ENCODE measurements around the gene CHAF1A.

CHAF1A gene

GRCh38 chr19:4443188-4443587 is 40.7 kb downstream of the CHAF1A start:
- Mint-ChIP-seq H3K27me3 (no peaks in the 10 kb centered on the region), H3K27ac (no peak overlapping the region), H3K9me3 (no peaks in the 10 kb centered on the region), H3K4me3 (no peak overlapping the region), H3K36me3 (ENCODE audit: low read depth) (peaks cover 82% of the 10 kb centered on the region), H3K4me1 (ENCODE audit: low read depth) (no peaks in the 10 kb centered on the region)
- DNase-seq, result no peak

DNA sequence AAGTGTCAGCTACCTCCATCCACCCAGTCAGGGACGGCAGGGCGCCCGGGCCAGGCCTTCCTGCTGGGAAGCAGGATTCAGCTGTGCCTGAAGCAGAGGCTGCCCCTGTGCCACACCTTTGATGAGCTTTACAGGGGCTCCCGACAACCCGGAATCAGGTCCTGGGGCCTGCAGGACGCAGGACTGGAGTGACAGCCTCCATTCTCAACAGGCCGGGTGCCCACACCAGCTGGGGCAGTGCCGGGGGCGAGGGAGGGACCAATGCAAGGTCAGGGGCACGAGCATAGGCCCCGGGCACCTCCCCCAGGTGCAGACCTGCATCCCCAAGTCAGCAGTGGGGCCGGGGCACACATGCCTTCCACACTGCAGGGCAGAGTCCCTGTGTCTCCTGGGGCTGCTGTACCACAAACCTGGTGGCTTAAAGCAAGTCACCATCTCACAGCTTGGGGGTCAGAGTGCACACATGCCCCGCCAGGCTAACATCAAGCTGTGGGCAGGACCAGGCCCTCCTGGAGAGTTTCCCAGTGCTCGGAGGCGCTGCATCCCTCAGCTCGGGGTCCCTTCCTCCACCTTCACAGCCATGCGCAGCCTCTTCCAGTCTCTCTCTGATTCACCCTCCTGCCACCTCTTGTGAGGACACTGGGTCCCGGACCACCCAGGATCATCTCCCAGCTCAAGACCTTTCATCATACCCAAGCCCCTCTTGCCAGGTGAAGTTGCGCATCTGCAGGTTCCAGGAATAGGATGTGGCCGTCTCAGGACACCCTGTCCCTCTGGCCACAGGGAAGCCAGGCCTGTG is 41.7 kb downstream of the CHAF1A start:
- no peaks in the 10 kb centered on the region for H3K4me1 Mint-ChIP-seq (ENCODE audit: low read depth)
- H3K27ac Mint-ChIP-seq, result peak overlapping the region; percentile 68
- no peak overlapping the region for H3K4me3 Mint-ChIP-seq
- H3K36me3 Mint-ChIP-seq (ENCODE audit: low read depth), result peaks cover 82% of the 10 kb centered on the region
- no peaks in the 10 kb centered on the region for H3K9me3 Mint-ChIP-seq
- peak; percentile 34 for DNase-seq
- H3K27me3 Mint-ChIP-seq, result no peaks in the 10 kb centered on the region

DNA sequence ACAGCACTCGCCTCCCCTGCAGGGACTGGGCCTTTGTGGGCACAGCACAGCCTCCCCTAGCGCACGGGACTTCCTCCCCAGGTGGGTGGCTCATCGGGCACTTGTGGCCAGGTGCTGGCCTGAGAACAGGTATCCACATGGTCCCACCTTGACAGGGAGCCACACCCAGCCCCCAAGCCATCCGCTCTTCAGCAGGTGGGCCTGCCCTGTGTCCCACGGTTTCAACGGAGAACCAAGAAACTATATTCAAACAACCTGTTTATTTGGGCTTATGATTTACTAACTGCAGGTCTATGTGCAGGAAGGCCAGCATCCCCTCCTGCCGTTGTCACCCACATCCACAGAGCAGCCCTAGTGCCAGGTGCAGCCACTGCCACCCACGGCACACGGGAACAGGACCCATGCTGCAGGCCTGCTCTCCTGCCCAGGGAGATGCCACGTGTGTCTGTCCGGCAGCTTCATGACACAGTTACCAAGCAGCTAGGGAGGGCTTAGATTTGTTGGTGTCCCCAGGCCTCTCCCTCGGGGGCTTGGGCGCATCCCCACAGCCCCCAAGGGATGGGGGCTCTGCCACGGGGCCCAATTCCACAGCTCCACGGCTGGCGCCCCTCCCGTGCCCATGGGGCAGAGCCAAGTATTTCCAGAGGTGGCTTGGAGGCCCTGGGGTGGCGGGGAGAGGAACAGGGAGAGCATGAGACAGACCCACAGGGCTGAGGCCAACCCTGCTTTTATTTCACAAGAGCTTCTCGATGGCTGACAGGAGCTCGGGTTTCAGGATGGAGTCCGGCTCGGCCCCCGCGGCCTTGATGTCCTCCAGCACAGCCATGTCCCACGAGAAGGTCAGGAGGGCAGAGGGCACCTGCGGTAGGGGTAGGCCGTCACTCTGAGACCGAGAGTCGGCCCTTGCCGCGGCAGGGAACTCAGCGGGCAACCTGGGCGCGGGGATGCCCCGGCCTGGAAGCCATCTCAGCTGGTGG is 42.6 kb downstream of the CHAF1A start:
- no peak for DNase-seq
- no peak overlapping the region for H3K4me3 Mint-ChIP-seq
- no peaks in the 10 kb centered on the region for H3K4me1 Mint-ChIP-seq (ENCODE audit: low read depth)
- H3K27ac Mint-ChIP-seq, result peak overlapping the region; percentile 61
- no peaks in the 10 kb centered on the region for H3K9me3 Mint-ChIP-seq
- H3K27me3 Mint-ChIP-seq, result no peaks in the 10 kb centered on the region
- H3K36me3 Mint-ChIP-seq (ENCODE audit: low read depth), result peaks cover 81% of the 10 kb centered on the region

GRCh38 chr19:4445963-4446703 is 43.7 kb downstream of the CHAF1A start:
- no peaks in the 10 kb centered on the region for H3K4me1 Mint-ChIP-seq (ENCODE audit: low read depth)
- H3K4me3 Mint-ChIP-seq, result no peak overlapping the region
- no peak for DNase-seq
- no peaks in the 10 kb centered on the region for H3K9me3 Mint-ChIP-seq
- peaks cover 80% of the 10 kb centered on the region for H3K36me3 Mint-ChIP-seq (ENCODE audit: low read depth)
- peak overlapping the region; percentile 50 for H3K27ac Mint-ChIP-seq
- no peaks in the 10 kb centered on the region for H3K27me3 Mint-ChIP-seq

GRCh38 chr19:4446704-4447200 is 44.3 kb downstream of the CHAF1A start:
- Mint-ChIP-seq H3K4me1 (ENCODE audit: low read depth) (no peaks in the 10 kb centered on the region), H3K9me3 (no peaks in the 10 kb centered on the region), H3K27ac (peak overlapping the region; percentile 50), H3K36me3 (ENCODE audit: low read depth) (peaks cover 82% of the 10 kb centered on the region), H3K27me3 (no peaks in the 10 kb centered on the region), H3K4me3 (no peak overlapping the region)
- DNase-seq, result no peak

- no peaks in the 10 kb centered on the region for H3K27me3 Mint-ChIP-seq
- H3K27ac Mint-ChIP-seq, result peak overlapping the region; percentile 22
- H3K9me3 Mint-ChIP-seq, result no peaks in the 10 kb centered on the region
- no peaks in the 10 kb centered on the region for H3K4me1 Mint-ChIP-seq (ENCODE audit: low read depth)
- peaks cover 81% of the 10 kb centered on the region for H3K36me3 Mint-ChIP-seq (ENCODE audit: low read depth)
- H3K4me3 Mint-ChIP-seq, result no peak overlapping the region
- no peak for DNase-seq
These were observed 45.1 kb downstream of the CHAF1A start for GRCh38 chr19:4447327-4448146.

- DNase-seq, result no peak
- Mint-ChIP-seq H3K9me3 (no peaks in the 10 kb centered on the region), H3K27me3 (no peaks in the 10 kb centered on the region), H3K4me1 (ENCODE audit: low read depth) (no peaks in the 10 kb centered on the region), H3K36me3 (ENCODE audit: low read depth) (peaks cover 83% of the 10 kb centered on the region), H3K4me3 (no peak overlapping the region), H3K27ac (peak overlapping the region; percentile 68)
These were observed 45.9 kb downstream of the CHAF1A start for GRCh38 chr19:4448147-4448985.

DNA sequence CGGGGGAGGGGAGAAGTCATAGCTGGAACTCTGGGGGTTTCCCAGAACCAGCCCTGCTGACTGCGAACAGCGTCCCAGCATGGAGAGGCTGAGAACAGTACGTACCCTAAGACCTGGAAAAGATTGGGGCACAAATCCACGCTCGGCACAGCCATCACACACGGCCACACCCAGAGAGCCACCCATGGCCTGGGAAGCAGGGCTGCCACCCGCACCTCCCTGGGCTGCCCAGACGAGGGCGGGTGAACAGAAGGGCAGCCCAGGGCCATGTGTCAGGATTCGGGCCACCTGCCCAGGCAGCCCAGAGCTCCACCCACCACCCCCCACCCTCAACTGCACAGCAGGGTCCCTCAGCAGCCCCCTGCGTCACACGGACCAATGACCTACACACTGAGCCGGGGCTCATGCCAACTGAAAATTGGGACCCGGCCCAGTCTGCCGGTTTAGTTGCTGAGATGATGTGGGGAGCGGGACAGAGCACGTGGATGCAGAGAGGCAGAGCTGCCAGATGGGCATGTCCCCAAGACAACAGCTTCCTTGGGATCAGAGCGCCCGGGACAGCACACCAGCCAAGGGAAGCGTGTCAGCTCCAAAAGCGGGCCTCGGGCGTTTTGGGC is 46.7 kb downstream of the CHAF1A start:
- DNase-seq, result no peak
- Mint-ChIP-seq H3K27me3 (no peaks in the 10 kb centered on the region), H3K36me3 (ENCODE audit: low read depth) (peaks cover 77% of the 10 kb centered on the region)

DNA sequence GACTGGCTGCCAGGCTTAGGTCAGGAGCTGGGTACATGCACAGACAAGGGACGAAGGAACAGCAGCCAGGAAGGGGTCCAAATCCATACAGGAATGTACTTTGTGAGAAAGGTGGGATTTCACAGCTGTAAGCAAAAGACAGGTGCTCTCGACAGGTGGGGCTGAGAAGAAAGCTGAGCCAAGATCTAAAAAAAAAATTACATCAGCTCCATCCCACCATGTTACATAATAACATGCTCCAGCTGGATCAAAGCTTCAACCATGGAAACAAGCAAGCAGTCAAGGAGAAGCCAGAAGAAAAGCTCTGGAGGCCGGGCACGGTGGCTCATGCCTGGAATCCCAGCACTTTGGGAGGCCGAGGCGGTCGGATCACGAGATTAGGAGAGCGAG is 47.2 kb downstream of the CHAF1A start:
- Mint-ChIP-seq H3K27ac (no peak overlapping the region), H3K27me3 (no peaks in the 10 kb centered on the region), H3K4me1 (ENCODE audit: low read depth) (no peaks in the 10 kb centered on the region), H3K9me3 (no peaks in the 10 kb centered on the region), H3K36me3 (ENCODE audit: low read depth) (peaks cover 72% of the 10 kb centered on the region), H3K4me3 (no peak overlapping the region)
- no peak for DNase-seq

More for the DNA sequence above, 46.7 kb downstream of the CHAF1A start:
- Mint-ChIP-seq H3K4me3 (no peak overlapping the region), H3K9me3 (no peaks in the 10 kb centered on the region), H3K27ac (no peak overlapping the region), H3K4me1 (ENCODE audit: low read depth) (no peaks in the 10 kb centered on the region)

GRCh38 chr19:4452230-4452990 is 50.0 kb downstream of the CHAF1A start:
- Mint-ChIP-seq H3K9me3 (no peaks in the 10 kb centered on the region), H3K36me3 (ENCODE audit: low read depth) (peaks cover 51% of the 10 kb centered on the region), H3K4me3 (no peak overlapping the region), H3K4me1 (ENCODE audit: low read depth) (peaks cover 12% of the 10 kb centered on the region), H3K27ac (no peak overlapping the region), H3K27me3 (no peaks in the 10 kb centered on the region)
- DNase-seq, result no peak

GRCh38 chr19:4453232-4454179 is 51.1 kb downstream of the CHAF1A start:
- H3K27ac Mint-ChIP-seq, result no peak overlapping the region
- H3K9me3 Mint-ChIP-seq, result no peaks in the 10 kb centered on the region
- peaks cover 44% of the 10 kb centered on the region for H3K36me3 Mint-ChIP-seq (ENCODE audit: low read depth)

More at GRCh38 chr19:4453232-4454179, 51.1 kb downstream of the CHAF1A start:
- peaks cover 17% of the 10 kb centered on the region for H3K4me1 Mint-ChIP-seq (ENCODE audit: low read depth)
- H3K4me3 Mint-ChIP-seq, result no peak overlapping the region
- no peaks in the 10 kb centered on the region for H3K27me3 Mint-ChIP-seq
- no peak for DNase-seq

Data from activated T-cell treated with anti-CD3 and anti-CD28 coated beads, Interleukin-2, amount 50 U/mL, for 24 hours (primary cell).